ENCODE results near the gene ZNF136. TPM values are rescaled to one million over a fixed set of nuclear protein-coding genes. Genes with fewer than 3 reads are reported as not detected.

ZNF136 gene
- total and polyA plus RNA-seq, 2 of the 8 experiments (the other 6 are each of a cell fraction or from before 2014, with no cell fraction given), result 1.6 to 6.9 TPM

Other genes starting within 250 kb of the ZNF136 start
- 9.4 and 10.5 TPM in 2 replicates for gene ZNF700, start 238.0 kb upstream of the ZNF136 start, total RNA-seq (2021; fragmentation: NEBNext Ultra II Directional; extraction: Animal tissue kit (Norgen Biotek cat#: 25700))
- 1.5 and 3.0 TPM in 2 replicates for gene ZNF700, start 238.0 kb upstream of the ZNF136 start, polyA plus RNA-seq (2011; rRNA removed)
- gene ZNF763, start 198.1 kb upstream of the ZNF136 start, total RNA-seq (2021; fragmentation: NEBNext Ultra II Directional; extraction: Animal tissue kit (Norgen Biotek cat#: 25700)), result 1.7 TPM in 2 replicates
- 0.39 and 0.46 TPM in 2 replicates for gene ZNF763, start 198.1 kb upstream of the ZNF136 start, polyA plus RNA-seq (2011; rRNA removed)
- 1.4 and 1.8 TPM in 2 replicates for gene ZNF433, start 127.4 kb upstream of the ZNF136 start, total RNA-seq (2021; fragmentation: NEBNext Ultra II Directional; extraction: Animal tissue kit (Norgen Biotek cat#: 25700))
- gene ZNF433, start 127.4 kb upstream of the ZNF136 start, polyA plus RNA-seq (2011; rRNA removed), result 0.68 and 0.71 TPM in 2 replicates
- gene ZNF878, start 110.1 kb upstream of the ZNF136 start, total RNA-seq (2021; fragmentation: NEBNext Ultra II Directional; extraction: Animal tissue kit (Norgen Biotek cat#: 25700)), result 9.1 and 9.5 TPM in 2 replicates
- gene ZNF878, start 110.1 kb upstream of the ZNF136 start, polyA plus RNA-seq (2011; rRNA removed), result 0.57 and 0.91 TPM in 2 replicates
- 9.4 and 9.8 TPM in 2 replicates for gene ZNF844, start 98.4 kb upstream of the ZNF136 start, total RNA-seq (2021; fragmentation: NEBNext Ultra II Directional; extraction: Animal tissue kit (Norgen Biotek cat#: 25700))
- 2.7 and 3.1 TPM in 2 replicates for gene ZNF844, start 98.4 kb upstream of the ZNF136 start, polyA plus RNA-seq (2011; rRNA removed)
- gene ZNF20, start 22.7 kb upstream of the ZNF136 start, total RNA-seq (2021; fragmentation: NEBNext Ultra II Directional; extraction: Animal tissue kit (Norgen Biotek cat#: 25700)), result 7.4 and 9.0 TPM in 2 replicates
- 0.75 and 1.6 TPM in 2 replicates for gene ZNF20, start 22.7 kb upstream of the ZNF136 start, polyA plus RNA-seq (2011; rRNA removed)
- gene ZNF625, start 6.4 kb upstream of the ZNF136 start, total RNA-seq (2021; fragmentation: NEBNext Ultra II Directional; extraction: Animal tissue kit (Norgen Biotek cat#: 25700)), result 23.3 and 26.8 TPM in 2 replicates
- gene ZNF625, start 6.4 kb upstream of the ZNF136 start, polyA plus RNA-seq (2011; rRNA removed), result 2.3 and 2.5 TPM in 2 replicates
- gene ZNF44, start 131.8 kb downstream of the ZNF136 start, total RNA-seq (2021; fragmentation: NEBNext Ultra II Directional; extraction: Animal tissue kit (Norgen Biotek cat#: 25700)), result 2.8 and 3.2 TPM in 2 replicates
- gene ZNF44, start 131.8 kb downstream of the ZNF136 start, polyA plus RNA-seq (2011; rRNA removed), result 0.72 and 1.3 TPM in 2 replicates
- 2.3 and 3.0 TPM in 2 replicates for gene ZNF563, start 170.5 kb downstream of the ZNF136 start, total RNA-seq (2021; fragmentation: NEBNext Ultra II Directional; extraction: Animal tissue kit (Norgen Biotek cat#: 25700))
- 0.66 and 0.91 TPM in 2 replicates for gene ZNF563, start 170.5 kb downstream of the ZNF136 start, polyA plus RNA-seq (2011; rRNA removed)
- gene ZNF442, start 202.6 kb downstream of the ZNF136 start, total RNA-seq (2021; fragmentation: NEBNext Ultra II Directional; extraction: Animal tissue kit (Norgen Biotek cat#: 25700)), result 2.0 and 2.4 TPM in 2 replicates
- 0.17 and 0.60 TPM in 2 replicates for gene ZNF442, start 202.6 kb downstream of the ZNF136 start, polyA plus RNA-seq (2011; rRNA removed)
- gene ZNF799, start 238.2 kb downstream of the ZNF136 start, total RNA-seq (2021; fragmentation: NEBNext Ultra II Directional; extraction: Animal tissue kit (Norgen Biotek cat#: 25700)), result 3.0 and 4.2 TPM in 2 replicates
- gene ZNF799, start 238.2 kb downstream of the ZNF136 start, polyA plus RNA-seq (2011; rRNA removed), result 0.49 and 1.00 TPM in 2 replicates